Dedifferentiated amniotic fluid mesenchymal stem cell (primary cell): ENCODE results near the gene TARS1.

ENCODE experiments used
- DNase-seq: peaks from one replicate; pipeline ENCODE4 v3.0.0-alpha.2; 2016; ENCODE audit errors: extremely low spot score

Gene TARS1

DNA sequence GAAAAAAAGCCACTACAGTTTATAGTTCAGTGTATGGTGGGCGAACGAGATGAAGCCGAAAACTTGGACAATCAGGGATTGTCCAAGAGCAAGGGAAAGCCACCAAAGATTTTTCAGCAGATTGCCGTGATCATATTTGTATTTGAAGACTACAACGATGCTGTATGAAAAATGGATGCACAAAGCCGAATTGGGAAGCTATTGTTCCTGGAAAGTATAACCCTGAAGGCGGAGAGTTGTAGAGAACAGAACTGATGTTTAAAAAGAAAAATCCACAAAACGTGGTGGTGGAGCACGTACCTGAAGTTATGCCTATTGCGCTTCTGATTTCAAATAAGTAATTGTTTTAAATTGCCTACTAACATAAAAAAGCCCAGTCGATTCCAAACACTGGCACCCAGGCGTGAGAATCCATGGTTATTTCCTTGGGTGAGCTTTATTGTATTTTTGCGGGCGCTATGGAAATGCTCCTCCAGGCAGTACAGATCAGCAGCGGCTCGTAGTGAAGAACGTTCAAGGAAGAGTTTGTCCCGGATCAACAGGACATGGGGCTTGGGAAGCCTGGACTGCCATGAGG lies 772 bp upstream of the TARS1 start:
- DNase-seq = peak; percentile 18

GRCh38 chr5:33441241-33442177 lies 744 bp downstream of the TARS1 start:
- peak; percentile 67 for DNase-seq

GRCh38 chr5:33444542-33444941 lies 3.8 kb downstream of the TARS1 start:
- no peak for DNase-seq

- no peak for DNase-seq
Observed at GRCh38 chr5:33445798-33446197, 5.0 kb downstream of the TARS1 start.

GRCh38 chr5:33448118-33448517 lies 7.4 kb downstream of the TARS1 start:
- DNase-seq = no peak

DNA sequence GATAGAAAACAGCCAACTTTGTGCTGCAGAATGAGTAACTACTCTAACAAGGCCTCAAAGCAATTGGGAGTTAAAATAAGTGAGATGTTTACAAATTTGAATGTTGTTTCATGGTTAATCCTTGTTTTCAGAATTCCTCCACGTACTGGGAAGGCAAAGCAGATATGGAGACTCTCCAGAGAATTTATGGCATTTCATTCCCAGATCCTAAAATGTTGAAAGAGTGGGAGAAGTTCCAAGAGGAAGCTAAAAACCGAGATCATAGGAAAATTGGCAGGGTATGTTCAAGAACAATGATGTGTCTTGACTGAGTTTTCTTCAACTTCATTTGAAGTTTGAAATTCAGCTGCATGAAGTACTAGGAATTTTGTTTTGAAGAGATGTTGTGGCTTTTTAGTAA lies 16.4 kb downstream of the TARS1 start:
- no peak for DNase-seq

- DNase-seq = no peak
Observed at GRCh38 chr5:33457817-33458216, 17.1 kb downstream of the TARS1 start.

DNA sequence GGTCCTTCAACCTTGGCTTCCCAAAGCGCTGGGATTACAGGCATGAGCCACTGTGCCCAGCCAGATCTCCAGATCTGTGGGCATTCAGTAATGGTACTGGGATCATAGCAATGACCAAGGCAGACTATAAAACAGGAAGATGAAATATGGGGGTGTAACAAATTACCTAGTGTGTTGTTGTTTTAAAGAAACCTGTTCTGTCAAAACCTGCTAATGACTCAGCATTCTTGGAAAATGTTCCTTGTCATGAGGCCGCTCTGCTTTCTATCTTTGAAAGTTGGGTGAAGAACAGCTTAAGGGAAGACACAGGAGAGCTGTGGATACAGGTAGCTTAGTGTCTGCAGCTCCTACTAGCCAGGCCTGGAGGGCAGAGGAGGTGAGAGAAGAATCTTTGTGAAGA lies 19.4 kb downstream of the TARS1 start:
- DNase-seq = no peak

DNA sequence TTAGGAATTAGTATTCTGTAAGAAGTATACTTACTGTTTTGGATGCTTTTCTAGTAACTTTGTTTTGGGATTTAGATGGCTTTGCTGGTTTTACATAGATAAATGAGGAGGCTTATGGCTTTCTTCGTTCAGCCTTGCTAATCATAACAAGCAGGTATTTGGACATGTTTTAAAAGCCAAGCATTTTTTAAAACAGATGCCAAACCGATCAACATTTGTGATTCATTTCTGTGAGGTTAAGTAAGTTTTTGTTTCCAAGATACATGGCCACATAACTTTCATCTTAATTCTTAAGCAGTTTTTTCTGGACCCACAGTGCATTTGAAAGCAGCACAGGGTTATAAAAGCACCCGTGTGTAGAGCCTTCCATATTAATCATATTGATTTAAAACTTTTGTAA lies 21.7 kb downstream of the TARS1 start:
- DNase-seq = no peak

GRCh38 chr5:33465120-33465519 lies 24.4 kb downstream of the TARS1 start:
- DNase-seq = no peak

DNA sequence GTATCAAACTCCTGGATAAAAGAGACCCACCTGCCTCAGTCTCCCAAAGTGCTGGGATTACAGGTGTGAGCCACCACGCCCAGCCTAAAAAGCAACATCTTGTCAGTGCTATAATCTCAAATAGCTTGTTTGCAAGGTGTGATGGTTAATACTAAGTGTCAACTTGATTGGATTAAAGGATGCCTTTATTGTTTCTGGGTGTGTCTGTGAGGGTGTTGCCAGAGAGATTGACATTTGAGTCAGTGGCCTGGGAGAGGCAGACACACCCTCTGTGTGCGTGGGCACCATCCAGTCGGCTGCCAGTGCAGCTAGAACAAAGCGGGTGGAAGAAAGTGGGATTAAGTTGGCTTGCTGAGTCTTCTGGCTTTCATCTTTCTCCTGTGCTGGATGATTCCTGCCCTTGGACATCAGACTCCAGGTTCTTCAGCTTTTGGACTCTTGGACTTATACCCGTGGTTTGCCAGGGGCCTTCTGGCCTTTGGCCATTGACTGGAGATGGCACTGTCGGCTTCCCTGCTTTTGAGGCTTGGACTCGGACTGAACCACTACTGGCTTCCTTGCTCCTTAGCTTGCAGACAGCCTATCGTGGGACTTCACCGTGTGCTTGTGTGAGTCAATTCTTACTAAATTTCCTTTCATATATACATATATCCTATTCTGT lies 28.1 kb downstream of the TARS1 start:
- DNase-seq = no peak

DNA sequence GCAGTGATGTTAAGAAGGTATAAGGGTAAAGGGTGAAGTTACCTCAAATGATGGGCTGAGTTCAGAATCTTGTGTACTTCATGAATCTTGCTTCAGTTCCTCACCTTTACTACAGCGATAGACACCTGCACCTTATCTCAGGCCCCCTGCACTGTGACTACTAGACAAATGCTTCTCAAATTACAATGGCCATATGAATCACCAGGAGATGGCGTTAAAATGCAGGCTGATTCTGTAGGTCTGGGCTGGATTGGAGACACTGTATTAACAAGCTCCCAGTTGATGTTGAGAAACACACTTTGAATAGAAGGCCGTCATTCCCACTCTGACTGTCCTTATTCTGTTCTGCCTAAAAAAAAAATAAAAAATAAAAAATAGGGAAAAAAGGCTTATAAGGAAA lies 29.8 kb downstream of the TARS1 start:
- peak; percentile 52 for DNase-seq

GRCh38 chr5:33472805-33473409 lies 32.1 kb downstream of the TARS1 start:
- no peak for DNase-seq

DNA sequence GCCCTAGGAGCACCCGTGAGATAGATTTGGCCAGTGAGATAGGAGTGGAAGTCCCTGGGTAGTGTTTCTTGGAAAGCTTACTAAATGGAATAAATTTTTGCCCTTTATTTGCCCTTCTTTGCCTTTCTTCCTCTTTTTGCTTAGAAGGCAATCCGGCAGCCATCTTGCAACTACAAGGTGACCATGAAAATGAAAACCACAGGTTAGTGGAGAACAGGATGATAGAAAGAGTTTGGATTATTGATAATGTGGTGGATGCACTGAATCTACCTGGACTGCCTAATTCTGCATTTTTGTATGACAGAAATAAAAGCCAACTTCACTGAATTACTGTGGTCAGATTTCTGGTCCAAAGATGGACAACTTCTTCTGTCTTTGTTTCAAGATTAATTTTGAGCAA lies 33.2 kb downstream of the TARS1 start:
- no peak for DNase-seq

- no peak for DNase-seq
Observed at GRCh38 chr5:33474931-33475499, 34.2 kb downstream of the TARS1 start.

- DNase-seq = no peak
Observed at GRCh38 chr5:33475706-33476105, 34.9 kb downstream of the TARS1 start.

GRCh38 chr5:33476992-33477391 lies 36.2 kb downstream of the TARS1 start:
- DNase-seq = no peak

DNA sequence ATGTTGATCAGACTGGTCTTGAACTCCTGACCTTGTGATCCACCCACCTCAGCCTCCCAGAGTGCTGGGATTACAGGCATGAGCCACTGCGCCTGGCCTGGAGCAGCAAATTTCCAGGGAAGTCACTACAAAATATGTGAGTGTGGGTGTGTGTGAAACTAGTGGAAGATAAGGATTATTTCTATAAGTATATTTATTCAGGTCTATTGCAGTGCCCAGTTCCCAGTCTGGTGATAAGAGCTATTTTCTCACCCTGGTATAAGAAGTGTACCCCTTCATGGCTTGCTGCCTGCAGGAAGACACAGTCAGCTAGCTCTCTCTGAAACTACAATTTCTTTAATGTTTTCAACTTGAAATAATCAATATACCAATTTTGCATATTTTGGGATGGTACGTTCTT lies 37.1 kb downstream of the TARS1 start:
- no peak for DNase-seq

GRCh38 chr5:33479311-33479710 lies 38.5 kb downstream of the TARS1 start:
- DNase-seq = no peak

DNA sequence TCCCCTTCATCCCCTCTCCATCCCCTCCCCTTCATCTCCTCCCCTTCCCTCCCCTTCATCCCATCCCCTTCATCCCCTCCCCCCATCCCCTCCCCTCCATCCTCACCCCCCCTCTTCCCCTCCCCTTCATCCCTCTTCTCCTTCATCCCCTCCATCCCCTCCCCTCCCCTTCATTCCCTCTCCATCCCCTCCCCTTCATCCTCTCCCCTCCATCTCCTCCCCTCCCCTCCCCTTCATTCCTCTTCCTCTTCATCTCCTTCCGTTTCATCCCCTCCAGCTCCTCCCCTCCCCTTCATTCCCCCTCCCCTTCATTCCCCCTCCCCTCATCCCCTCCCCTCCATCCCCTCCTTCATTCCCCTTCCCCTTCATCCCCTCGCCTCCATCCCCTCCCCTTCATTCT lies 40.1 kb downstream of the TARS1 start:
- DNase-seq = no peak

- no peak for DNase-seq
Observed at GRCh38 chr5:33482335-33482734, 41.6 kb downstream of the TARS1 start.

DNA sequence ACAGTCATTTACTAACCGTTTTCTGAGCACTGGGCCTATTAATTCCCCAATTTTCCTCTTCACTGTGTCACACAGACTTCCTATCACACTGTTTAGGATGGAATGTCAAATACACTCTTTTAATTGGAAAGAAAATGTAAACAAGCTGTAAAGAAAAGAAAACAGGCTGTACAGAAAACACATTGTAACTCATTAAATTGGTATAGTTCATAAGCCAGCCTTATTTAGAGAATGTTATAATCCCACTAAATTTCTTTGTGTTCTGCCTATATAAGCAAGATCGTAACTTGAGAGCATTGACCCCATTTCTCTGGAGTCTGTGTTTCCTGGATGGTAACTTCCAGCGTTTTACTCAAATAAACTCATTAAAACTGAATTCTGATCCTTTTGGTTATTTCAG lies 46.5 kb downstream of the TARS1 start:
- no peak for DNase-seq
